NCI-H69 (cell line): ENCODE measurements around the gene PF4V1.

Experiments used
- DNase-seq: peaks from one replicate; lab custom pipeline; 2025; lab: John Stamatoyannopoulos, UW

The PF4V1 gene, protein sequence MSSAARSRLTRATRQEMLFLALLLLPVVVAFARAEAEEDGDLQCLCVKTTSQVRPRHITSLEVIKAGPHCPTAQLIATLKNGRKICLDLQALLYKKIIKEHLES

DNA sequence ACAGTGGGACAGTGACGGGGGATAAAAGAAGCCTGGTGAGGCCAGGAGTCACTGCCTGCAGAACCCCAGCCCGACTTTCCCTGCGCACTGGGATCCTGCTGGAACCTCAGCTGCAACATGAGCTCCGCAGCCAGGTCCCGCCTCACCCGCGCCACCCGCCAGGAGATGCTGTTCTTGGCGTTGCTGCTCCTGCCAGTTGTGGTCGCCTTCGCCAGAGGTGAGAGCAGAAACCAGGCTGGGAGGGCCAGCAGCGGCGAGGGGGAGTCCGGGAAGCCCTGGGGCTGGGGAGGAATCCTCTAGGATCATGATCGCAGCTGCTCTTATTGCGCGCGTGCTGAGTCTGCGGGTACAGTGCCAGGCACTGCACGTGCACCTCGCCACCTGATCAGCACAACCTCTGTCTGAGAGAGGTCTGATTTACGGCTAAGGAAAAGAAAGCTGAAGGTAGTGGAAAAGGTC is at the start of gene PF4V1:
Gene PF4V1, plus strand, starts transcription at position 51 of the 459 bp plus-strand sequence. Its CDS starts 67 bp downstream, at position 118.
- DNase-seq, result peak; percentile 39

DNA sequence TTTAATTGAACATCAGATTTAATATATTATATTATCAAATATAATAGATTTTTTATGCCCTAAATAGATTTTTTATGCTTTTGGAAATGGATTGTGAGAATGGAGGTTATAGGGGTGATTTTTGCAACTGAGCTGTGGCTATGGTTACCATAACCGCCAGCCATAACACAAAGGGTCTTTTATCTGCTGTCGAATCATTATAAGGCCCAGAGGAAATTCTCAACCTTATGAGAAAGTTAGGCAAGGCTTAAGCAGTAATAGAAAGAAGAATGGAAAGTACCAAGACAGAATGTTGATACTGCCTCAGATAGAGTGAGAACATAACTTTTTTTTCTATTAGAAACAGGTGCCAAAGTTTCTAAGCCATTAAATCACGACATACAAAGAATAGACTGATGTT is 42.9 kb upstream of the PF4V1 start:
- DNase-seq, result no peak

DNA sequence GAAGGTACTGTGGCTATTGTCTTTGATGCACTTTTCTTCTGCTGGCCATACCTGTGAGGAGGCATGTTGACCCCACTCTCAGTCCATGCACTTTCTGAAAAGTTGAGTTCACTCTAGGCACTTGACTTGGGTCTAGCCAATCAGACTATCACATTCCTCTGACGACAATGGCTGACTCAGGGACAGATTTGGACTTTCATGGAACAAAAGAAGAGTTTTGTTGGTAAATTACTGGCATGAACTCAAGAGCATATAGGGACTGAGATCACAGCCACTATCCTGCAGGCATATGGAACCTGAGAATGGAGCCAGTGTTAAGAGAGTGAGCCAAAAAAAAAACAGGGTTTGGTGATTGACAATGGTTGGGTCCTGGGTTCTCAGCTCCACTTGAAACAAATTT is 41.3 kb upstream of the PF4V1 start:
- DNase-seq, result no peak

DNA sequence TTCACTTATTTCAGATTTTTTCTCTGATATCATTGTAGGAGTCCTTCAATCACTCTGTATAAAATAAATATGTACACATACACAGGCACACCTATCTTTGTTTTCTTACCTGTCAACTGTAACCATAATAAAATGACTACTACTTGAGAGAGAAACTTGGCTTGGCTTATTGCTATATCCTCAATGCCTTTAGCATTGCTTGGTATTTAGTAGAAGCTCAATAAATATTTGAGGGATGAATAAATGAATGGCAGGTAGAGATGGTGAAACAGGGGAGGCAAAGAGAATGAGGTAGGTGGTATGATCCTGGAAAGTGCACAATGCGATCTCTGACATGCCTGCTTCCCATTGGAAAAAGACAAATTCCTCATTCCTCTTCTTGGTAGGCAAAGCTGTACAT is 38.4 kb upstream of the PF4V1 start:
- no peak for DNase-seq

DNA sequence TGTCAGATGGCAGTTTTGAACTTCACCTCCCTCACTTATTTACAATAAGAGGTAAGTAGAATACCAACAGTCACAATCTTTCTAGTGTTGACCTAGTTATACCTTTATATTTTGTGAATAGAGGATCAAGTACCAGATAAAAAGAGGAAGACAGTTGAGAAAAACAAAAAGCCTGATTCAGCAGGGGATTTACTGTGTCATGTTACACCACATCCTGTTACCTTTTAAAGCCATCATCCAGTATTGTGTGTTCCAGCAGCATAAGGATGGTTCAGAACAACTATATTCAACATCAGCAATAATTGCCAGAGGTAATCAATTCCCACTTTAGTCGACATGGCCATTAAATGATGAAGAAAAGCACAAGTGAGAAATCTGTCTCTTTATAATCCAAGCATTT is 38.0 kb upstream of the PF4V1 start:
- DNase-seq, result no peak

DNA sequence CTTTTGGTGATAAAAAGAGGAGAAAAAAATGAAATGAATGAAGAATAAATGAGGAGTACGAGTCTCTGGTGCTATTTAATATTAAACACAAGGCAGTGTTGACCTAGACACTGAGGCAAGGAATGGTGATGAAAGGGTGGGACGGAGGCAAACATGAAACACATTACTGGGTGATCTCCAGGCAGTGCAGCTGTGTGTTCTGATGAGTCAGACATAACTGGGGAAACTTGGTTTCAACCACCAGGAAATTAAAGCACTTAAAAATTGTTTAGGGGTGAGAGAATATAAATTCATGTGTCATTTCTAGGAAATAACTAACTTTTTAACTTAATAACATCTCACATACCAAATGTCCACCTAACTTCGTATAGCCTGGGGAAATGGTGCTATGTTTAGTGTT is 36.3 kb upstream of the PF4V1 start:
- DNase-seq, result no peak

DNA sequence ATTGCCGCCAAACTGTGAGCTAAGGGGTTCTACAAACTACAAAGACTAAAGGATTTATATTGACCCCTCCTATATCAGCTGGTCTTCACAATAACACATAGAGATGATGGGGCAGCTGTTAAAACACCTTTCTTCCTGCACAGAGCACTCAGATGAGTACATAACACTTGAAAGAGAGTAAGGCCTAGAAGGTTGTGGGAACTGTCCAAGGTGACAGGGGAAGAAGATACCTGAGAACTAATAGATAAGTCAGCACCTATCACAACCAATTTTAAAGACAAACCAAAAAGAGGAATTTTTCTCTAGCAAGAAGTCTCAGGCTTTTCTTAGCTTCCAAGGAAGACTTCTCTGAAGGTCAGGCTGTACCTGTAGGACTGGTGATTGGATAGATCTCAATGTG is 35.8 kb upstream of the PF4V1 start:
- no peak for DNase-seq

DNA sequence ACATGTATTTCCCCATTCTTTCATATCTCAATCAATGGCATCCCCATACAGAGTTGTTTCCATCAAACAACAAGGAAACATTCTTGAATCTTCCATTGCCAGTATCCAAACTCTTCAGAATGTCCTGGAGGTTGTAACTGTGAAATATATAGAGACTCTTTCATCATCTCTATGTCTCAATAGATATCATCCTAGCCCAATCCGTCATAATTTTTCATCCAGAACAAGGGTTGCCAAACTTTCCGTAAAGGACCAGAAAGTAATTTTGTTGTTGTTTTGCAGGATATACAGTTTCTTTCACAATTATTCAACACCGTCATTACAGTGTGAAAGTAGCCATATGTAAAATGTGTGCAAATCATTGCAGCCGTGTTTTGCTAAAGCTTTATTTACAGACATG is 31.8 kb upstream of the PF4V1 start:
- no peak for DNase-seq

DNA sequence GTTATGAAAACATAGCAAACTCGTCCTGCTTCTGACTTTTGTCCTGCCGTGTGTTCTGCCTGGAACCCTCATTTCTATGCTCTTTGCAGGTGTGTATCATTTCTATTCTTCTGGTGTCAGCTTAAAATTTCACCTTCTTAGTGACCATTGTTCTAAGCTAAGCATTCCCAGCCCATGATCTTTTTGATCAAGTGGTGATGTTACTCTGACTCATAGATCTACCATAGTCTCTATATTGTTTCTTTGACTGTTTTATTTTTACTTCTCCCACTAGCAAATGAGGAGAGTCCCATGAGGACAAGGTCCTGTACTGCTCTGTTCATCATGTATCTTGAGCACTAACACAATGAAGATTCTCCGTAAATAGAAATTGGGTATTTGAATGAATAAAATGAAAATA is 30.7 kb upstream of the PF4V1 start:
- DNase-seq, result no peak

DNA sequence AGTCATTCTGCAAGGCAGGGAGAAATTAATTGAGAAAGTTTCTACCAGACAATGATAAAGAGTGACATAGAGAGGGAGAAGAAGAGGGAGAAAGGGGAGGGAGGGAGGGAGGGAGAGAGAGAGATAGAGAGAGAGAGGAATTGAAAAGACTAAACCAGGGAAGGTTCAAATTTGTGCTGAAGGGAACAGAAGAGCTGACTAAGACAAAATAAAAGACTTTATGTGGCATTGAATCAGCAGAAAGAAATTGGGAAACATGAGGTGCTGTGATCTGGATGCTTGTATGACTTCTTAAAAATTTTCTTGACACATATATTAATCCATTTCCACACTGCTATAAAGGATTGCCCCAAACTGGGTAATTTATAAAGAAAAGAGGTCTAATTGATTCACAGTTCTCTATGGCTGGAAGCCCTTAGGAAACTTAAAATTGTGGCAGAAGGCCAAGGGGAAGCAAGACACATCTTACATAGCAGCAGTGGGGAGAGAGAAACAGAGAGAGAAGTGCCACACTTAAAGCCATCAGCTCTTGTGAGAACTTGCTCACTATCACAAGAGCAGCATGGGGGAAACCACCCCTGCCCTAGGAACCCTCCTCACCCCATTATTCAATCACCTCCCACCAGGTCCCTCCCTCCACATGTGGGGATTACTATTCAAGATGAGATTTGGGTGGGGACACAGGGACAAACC is 30.1 kb upstream of the PF4V1 start:
- no peak for DNase-seq

DNA sequence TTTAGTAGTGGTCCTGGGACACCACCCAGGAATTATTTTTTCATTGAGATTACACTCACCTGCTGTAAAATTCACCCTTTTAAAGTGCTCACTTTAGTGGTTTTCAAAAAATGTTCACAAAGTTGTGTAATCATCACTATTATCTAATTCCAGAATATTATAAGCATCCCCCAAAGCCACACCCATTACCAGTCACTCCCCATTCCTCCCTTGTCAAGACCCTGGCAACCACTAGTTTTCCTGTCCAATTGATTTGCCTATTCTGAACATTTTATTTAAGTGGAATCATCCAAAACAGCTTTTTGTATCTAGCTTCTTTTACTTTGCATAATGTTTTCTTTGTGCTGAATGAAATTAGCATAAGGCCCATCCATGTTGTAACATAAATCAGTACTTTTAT is 29.3 kb upstream of the PF4V1 start:
- DNase-seq, result no peak

DNA sequence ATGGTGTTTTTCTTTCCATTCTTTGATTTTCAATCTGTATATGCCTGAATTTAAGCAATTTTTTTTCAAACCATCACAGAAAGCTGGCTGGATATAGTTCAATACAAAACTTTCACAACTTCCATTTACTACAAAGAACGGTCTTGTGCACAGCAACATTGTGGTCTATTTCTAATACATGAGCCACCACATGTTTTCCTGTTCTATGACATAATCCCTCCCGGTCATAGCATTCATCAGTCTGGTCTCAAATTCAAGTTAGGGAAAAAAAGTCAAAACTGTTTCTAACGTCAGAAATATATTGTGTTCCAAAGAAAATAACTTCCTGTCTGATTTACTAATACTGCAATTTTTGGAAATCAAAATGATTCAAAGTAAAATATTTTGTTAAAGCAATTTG is 24.1 kb upstream of the PF4V1 start:
- DNase-seq, result no peak

DNA sequence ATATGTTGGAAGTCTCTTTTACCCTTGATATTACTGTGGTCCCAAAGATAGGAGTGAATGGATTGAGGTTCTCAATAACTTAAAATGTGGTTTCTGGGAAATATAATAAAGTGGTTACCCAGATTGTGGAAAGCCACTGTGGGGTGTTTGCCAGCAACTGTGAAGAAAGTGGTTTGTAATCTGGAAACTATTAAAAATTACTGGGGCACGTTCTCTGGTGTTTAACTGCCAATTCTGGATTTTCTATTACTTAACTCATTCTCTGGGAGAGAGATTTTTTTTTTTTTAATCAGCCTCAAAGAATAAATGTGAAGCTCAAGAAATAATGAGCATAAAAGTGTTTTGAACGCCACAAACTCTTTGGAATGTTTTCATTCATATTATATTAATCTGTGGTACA is 21.5 kb upstream of the PF4V1 start:
- no peak for DNase-seq

DNA sequence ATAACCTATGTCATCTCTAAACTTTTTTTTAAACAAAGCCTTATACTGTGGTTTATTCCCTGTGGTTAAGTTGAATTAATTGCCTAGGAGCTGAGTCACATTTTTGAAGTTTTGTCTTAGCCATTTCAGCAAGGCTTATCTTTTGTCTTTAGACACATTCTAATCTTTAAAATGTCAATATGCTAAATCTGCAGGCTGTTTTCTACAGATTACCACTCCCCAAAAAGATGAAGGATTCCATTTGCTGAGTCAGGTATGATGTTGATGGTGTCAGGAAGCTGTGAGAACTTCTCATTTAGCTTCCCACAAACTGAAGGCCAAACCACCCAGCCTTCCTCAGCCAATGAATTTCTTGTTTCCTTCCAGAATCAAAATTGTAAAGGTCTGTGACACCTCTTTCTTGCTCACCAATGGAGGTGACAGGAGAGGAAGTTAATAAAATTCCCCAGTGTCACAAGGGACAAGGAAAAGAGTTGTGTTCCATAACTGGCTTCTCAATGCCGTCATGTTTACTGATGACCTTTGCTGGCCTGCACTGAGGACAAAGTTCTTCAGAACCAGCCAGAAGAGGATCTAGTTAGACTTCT is 20.4 kb upstream of the PF4V1 start:
- no peak for DNase-seq

DNA sequence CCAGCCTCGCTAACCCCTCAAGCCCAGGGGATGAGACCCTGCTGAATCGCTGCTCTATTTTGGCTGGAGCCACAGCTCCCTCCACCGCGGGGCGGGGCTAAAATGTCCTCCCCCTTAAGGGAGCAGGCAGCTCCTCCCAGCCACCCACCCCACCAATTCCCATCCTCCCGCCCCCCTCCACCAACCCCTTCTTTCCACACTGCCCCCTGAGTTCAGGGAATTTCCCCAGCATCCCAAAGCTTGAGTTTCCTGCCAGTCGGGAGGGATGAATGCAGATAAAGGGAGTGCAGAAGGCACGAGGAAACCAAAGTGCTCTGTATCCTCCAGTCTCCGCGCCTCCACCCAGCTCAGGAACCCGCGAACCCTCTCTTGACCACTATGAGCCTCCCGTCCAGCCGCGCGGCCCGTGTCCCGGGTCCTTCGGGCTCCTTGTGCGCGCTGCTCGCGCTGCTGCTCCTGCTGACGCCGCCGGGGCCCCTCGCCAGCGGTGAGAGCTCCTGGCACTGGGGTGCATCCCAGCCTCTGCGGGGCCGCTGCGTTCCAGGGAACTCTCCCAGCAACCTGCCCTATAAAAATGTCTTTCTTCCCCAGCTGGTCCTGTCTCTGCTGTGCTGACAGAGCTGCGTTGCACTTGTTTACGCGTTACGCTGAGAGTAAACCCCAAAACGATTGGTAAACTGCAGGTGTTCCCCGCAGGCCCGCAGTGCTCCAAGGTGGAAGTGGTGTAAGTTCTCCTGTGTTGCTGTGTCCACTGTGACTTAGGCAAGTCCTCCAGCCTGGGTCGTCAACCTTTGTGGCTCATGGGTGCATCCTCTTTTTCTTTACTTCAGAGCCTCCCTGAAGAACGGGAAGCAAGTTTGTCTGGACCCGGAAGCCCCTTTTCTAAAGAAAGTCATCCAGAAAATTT is 16.5 kb upstream of the PF4V1 start, which contains the start of gene CXCL6:
Gene CXCL6, plus strand, starts transcription at position 306 of the 907 bp plus-strand sequence. Its CDS starts 73 bp downstream, at position 379.
- DNase-seq, result peak; percentile 6

DNA sequence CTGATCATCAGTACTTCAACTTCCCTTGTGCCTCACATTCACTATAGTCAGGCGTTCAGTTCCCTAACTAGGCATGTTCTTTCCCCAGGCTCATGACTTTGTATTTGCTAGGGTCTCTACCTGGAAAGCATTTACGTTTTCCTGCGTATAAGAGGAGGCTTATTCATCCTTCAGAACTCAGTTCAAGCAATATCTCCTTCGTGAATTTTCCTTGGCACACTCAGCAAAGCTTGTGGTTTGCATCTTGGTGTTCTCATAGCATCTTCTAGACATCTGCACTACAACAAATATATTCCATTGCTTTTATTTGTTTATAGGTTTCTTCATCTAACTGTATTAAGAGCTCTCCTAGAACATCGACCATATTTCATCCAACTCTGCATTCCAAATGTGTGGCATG is 14.0 kb upstream of the PF4V1 start:
- DNase-seq, result no peak

DNA sequence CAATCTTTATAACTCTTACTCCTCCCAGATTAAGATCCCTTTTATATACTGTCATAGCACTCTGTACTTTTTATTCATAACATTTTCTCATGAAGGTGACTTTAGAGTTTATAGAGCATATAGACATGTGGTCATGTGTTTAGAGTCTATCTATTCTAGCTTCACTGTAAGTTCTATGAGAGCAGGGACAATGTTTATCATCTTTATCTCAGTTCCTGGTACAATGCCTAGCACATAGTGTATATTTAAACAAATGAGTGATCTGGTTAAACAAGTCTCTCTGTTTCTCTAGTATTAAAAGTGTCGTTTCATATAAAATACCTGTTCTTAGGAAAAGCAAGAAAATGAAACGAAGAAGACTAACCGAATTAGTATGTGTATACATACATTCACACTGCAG is 13.4 kb upstream of the PF4V1 start:
- DNase-seq, result no peak

DNA sequence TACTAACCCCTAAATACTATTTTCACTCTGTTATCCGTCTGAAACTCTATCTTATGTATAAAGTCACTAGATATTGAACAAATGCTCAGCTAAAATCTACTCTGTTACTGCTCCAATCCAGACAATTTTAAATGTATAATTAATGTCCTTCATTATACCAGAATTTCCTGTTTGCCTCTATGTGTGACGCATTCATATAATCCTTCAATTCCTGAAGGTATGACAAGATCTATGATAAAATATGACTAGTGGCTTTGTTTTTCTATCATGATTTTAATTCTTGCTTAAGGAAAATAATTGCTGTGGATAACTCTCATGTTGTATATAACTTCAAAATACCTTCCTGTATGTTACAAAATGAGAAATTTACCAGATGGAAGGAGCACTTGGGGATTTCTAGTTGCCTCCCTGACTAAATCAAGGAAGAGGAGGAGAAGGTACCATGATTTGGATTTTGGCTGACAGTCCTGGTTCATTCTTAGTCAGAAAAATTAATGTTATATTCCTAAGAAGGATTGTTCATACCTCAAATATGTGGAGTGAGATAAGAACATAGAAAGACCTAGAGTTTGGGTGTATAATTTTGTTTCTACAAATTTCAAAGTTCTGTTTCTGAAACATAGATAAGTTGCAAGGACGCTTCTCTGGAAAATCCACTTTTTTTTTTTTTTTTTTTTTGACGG is 11.7 kb upstream of the PF4V1 start:
- no peak for DNase-seq

DNA sequence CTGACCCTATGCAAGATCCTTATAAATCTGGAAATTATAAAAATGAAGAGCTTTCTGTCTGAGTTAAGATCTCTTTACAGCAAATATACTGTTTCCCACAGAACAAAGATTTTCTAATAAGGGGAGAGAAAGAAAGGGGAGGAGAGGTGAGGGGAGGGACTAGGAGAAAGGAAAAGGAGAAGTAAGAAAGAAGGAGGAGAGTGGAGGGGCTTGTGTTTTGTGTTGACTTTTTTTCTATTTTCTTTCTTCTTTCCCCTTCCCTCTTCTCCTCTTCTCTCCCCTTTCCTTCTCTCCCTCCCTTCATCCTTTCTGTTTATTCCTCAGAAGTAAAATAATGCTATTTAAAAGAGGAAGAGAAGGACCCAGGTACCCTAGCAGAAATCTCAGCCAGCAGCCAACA is 10.4 kb upstream of the PF4V1 start:
- no peak for DNase-seq

DNA sequence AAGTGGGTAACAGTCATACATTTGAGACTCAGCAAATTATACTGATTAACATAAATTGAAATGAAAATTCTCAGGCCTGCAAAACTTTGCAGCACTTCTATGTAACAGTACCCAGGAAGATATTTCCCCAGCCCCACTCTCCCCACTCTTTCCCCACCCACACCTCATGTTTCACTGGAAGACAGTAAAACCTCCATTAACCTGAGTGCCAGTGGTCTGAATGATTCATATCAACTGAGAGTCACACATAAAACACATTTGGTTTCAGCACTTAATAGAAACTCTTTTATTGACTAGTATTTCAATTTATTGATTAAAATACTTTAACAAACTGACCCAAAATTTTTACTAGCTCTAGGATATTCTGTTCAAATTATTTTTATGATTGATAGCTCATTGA is 9.7 kb upstream of the PF4V1 start:
- DNase-seq, result no peak

DNA sequence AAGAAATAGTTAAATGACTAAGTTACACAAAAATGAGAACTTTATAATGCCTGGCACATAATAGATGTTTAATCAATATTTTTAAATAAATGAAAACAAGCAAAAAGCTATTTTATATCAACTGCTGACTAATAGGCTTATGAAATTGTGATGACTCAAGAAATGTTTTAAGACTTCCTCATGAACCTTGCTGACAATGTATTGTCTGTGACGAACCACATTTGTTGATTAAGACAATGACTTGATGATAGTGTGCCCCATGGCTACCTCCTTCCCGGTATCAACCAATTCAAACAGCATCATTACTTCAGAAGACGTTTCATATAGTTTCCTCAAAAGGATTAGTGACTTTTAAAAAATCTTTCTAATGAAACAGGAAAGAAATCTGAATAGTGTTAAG is 8.8 kb upstream of the PF4V1 start:
- no peak for DNase-seq

DNA sequence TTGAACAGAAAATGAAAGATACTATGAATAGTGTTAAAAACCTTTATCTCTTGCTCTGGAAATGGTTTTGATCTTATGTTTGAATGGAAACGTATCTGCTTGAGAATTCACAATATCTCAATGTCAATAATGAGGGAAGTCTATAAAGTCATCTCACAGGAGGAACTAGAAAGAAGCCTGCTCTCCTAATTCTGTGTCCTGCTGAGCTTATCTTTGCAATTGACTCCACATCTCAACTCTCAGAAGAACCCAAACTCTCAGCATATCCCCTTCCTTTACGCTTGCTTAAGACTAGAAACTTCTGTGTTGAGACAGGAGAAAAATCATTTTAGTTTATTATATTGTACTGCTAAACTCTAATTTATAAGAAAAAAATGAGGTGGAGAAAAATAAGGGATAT is 8.3 kb upstream of the PF4V1 start:
- DNase-seq, result no peak
